HepG2 (cell line): ENCODE data around the gene NFATC2. TPM values are rescaled to one million over a fixed set of nuclear protein-coding genes. Genes with fewer than 3 reads are reported as not detected.

Experiments
- ATAC-seq: fragments of 200-7000 bp; cut with Tn5 transposase; 3 replicates; pipeline ENCODE4 v1.9.1; 2020; ENCODE audit warnings: mild to moderate bottlenecking, moderate library complexity
- BruUV-seq: library from RNA; stranded (reverse); fragments of 400-500 nt; replicated peaks from 2 replicates; lab custom pipeline; 2021; lab: Mats Ljungman, UMichigan
- CTCF ChIA-PET: fragments of 300-600 bp; formaldehyde crosslinking; extraction: SDS; loops from one replicate; lab custom pipeline; 2021; ENCODE audit warnings: low total read pairs, inconsistent platforms, low intra/inter-chr PET ratio; lab: Yijun Ruan, JAX
- POLR2A ChIA-PET: fragments of 350-600 bp; sonication (Branson Sonifier 250); formaldehyde crosslinking; loops from one replicate; lab custom pipeline; 2020; ENCODE audit warnings: antibody characterized with exemption, inconsistent platforms; lab: Yijun Ruan, JAX
- DNase-seq: peaks from one replicate; pipeline ENCODE4 v3.0.0-alpha.2; 2015; ENCODE audit warnings: low spot score
- FAIRE-seq: peaks from 3 replicates; lab custom pipeline; 2011; peaks lifted over from hg19 to GRCh38; lab: Jason Lieb, UNC
- H2AFZ ChIP-seq: one replicate; pipeline ENCODE4 v1.6.1; 2011; ENCODE audit warnings: low read length, inconsistent platforms
- H3K27ac ChIP-seq: fragments of 300-600 bp; 3 replicates; pipeline ENCODE4 v1.8.0; 2011; ENCODE audit warnings: mixed run types, mild to moderate bottlenecking, mixed read lengths, low read length, inconsistent platforms; ENCODE audit not compliant: insufficient read depth; ENCODE audit errors: extremely low read length
- H3K27me3 ChIP-seq, 2 experiments: fragments of 200-600 bp in 1 of 2; 2 replicates in 1 of 2; 3 replicates in 1 of 2; pipeline versions ENCODE4 v1.6.0 to v1.8.0; 2011; ENCODE audit warnings: low read length in 2 of 2, mild to moderate bottlenecking in 2 of 2, moderate library complexity in 2 of 2, inconsistent platforms in 1 of 2; ENCODE audit not compliant: insufficient read depth in 2 of 2, control insufficient read depth in 1 of 2
- H3K36me3 ChIP-seq, 2 experiments: fragments of 200-600 bp in 1 of 2; replicated peaks in 1 of 2; 2 replicates in 1 of 2; 3 replicates in 1 of 2; pipeline versions ENCODE4 v1.5.1 to v1.8.0; 2011; ENCODE audit warnings: low read length in 2 of 2, inconsistent platforms in 1 of 2; ENCODE audit not compliant: insufficient read depth in 2 of 2, control insufficient read depth in 1 of 2
- H3K4me1 ChIP-seq: 2 replicates; pipeline ENCODE4 v1.5.1; 2012; ENCODE audit warnings: low read length, inconsistent platforms; ENCODE audit not compliant: insufficient read depth
- H3K4me2 ChIP-seq: 2 replicates; pipeline ENCODE4 v1.6.0; 2011; ENCODE audit warnings: low read depth, low read length, inconsistent platforms
- H3K4me3 ChIP-seq, 3 experiments: fragments of 200-600 bp in 1 of 3; sonication (generic), shearing (Covaris generic) in 1 of 3; replicated peaks in 1 of 3; 2 replicates each; pipeline ENCODE4 v1.5.1; 2011 to 2016; ENCODE audit warnings: low read length in 3 of 3, inconsistent platforms in 2 of 3, low read depth in 2 of 3, mild to moderate bottlenecking in 2 of 3, control low read depth in 1 of 3, mixed read lengths in 1 of 3; ENCODE audit not compliant: insufficient read depth in 1 of 3
- H3K79me2 ChIP-seq: one replicate; pipeline ENCODE4 v1.6.1; 2011; ENCODE audit warnings: low read length, inconsistent platforms; ENCODE audit not compliant: insufficient read depth
- H3K9ac ChIP-seq: 2 replicates; pipeline ENCODE4 v1.6.0; 2011; ENCODE audit warnings: mild to moderate bottlenecking, low read depth, low read length, inconsistent platforms; ENCODE audit not compliant: insufficient read depth
- H3K9me3 ChIP-seq: 2 replicates; pipeline ENCODE4 v1.5.1; 2012; ENCODE audit warnings: mild to moderate bottlenecking, low read length
- H4K20me1 ChIP-seq: 2 replicates; pipeline ENCODE4 v1.6.0; 2011; ENCODE audit warnings: inconsistent platforms, mild to moderate bottlenecking, low read length, moderate library complexity; ENCODE audit not compliant: insufficient read depth
- CHD4 ChIP-seq: fragments of 200-600 bp; sonication (generic); IDR thresholded peaks from 2 replicates; pipeline ENCODE4 v1.7.0; 2017; ENCODE audit warnings: mild to moderate bottlenecking, low read length, borderline replicate concordance
- EZH2 ChIP-seq: conservative IDR thresholded peaks from 2 replicates; pipeline ENCODE4 v1.6.1; 2012; ENCODE audit warnings: mild to moderate bottlenecking, low read depth, low read length, moderate library complexity
- MED8 ChIP-seq: sonication (generic); formaldehyde crosslinking; IDR thresholded peaks from 2 replicates; pipeline ENCODE4 v1.8.1; 2023; ENCODE audit warnings: mild to moderate bottlenecking, missing genetic modification reagents; ENCODE audit not compliant: insufficient replicate concordance
- MIER2 ChIP-seq: IDR thresholded peaks from 2 replicates; pipeline ENCODE4 v1.6.1; 2016; ENCODE audit warnings: missing biosample characterization, missing genetic modification reagents
- MXD4 ChIP-seq: IDR thresholded peaks from 2 replicates; pipeline ENCODE4 v1.6.1; 2016; ENCODE audit warnings: mild to moderate bottlenecking, missing biosample characterization, missing genetic modification reagents
- RXRA ChIP-seq: sonication (generic); formaldehyde crosslinking; IDR thresholded peaks from 2 replicates; pipeline ENCODE4 v1.5.1; 2020; ENCODE audit warnings: missing genetic modification reagents
- SMARCE1 ChIP-seq: fragments of 450-650 bp; IDR thresholded peaks from 2 replicates; pipeline ENCODE4 v1.6.1; 2017; ENCODE audit warnings: borderline replicate concordance
- TEF ChIP-seq: sonication (generic); formaldehyde crosslinking; IDR thresholded peaks from 2 replicates; pipeline ENCODE4 v1.5.0; 2020; ENCODE audit warnings: missing genetic modification reagents
- TOE1 ChIP-seq: sonication (generic); formaldehyde crosslinking; IDR thresholded peaks from 2 replicates; pipeline ENCODE4 v1.4.0; 2020; ENCODE audit warnings: mild to moderate bottlenecking, missing genetic modification reagents
- ZBTB26 ChIP-seq: IDR thresholded peaks from 2 replicates; pipeline ENCODE4 v1.6.1; 2016; ENCODE audit warnings: missing compliant biosample characterization, missing genetic modification reagents, borderline replicate concordance
- ZIK1 ChIP-seq: sonication (generic); formaldehyde crosslinking; IDR thresholded peaks from 2 replicates; pipeline ENCODE4 v1.5.0; 2020; ENCODE audit warnings: mild to moderate bottlenecking, low read depth, missing genetic modification reagents, borderline replicate concordance
- ZNF207 ChIP-seq: fragments of 450-650 bp; IDR thresholded peaks from 2 replicates; pipeline ENCODE4 v1.6.1; 2016; ENCODE audit warnings: antibody characterized with exemption, borderline replicate concordance
- ZNF329 ChIP-seq: sonication (generic); formaldehyde crosslinking; IDR thresholded peaks from 2 replicates; pipeline ENCODE4 v1.9.0; 2021; ENCODE audit warnings: low read depth, mild to moderate bottlenecking, missing genetic modification reagents
- ZNF333 ChIP-seq: sonication (generic); formaldehyde crosslinking; IDR thresholded peaks from 2 replicates; pipeline ENCODE4 v1.4.0; 2020; ENCODE audit warnings: mild to moderate bottlenecking, missing genetic modification reagents, borderline replicate concordance
- ZNF33A ChIP-seq: sonication (generic); formaldehyde crosslinking; IDR thresholded peaks from 2 replicates; pipeline ENCODE4 v1.5.1; 2020; ENCODE audit warnings: missing genetic modification reagents, mild to moderate bottlenecking, moderate library complexity, borderline replicate concordance
- ZNF512 ChIP-seq: sonication (generic); formaldehyde crosslinking; IDR thresholded peaks from 2 replicates; pipeline ENCODE4 v1.4.0; 2020; ENCODE audit warnings: mild to moderate bottlenecking, missing genetic modification reagents
- ZNF772 ChIP-seq: sonication (generic); formaldehyde crosslinking; IDR thresholded peaks from 2 replicates; pipeline ENCODE4 v1.5.0; 2020; ENCODE audit warnings: mild to moderate bottlenecking, missing genetic modification reagents
- WGBS: methylation state at CpG from one replicate; pipeline ENCODE4 v1.1.6; 2017; ENCODE audit warnings: low lambda C conversion rate; 5-methylcytosine and 5-hydroxymethylcytosine counted together
- in situ Hi-C: cut with HindIII; loops from 2 replicates; pipeline ENCODE4 v1.10.0; 2017; ENCODE audit warnings: low pct_unique_long_range_greater_than_20kb; ENCODE audit not compliant: extremely low pct_ligation_motif_present
- intact Hi-C: fragments of 100-400 bp; cut with micrococcal nuclease; formaldehyde crosslinking; loops from one replicate; pipeline ENCODE4 v1.10.0; 2022; ENCODE audit not compliant: unreplicated experiment
- polyA plus RNA-seq, 8 experiments: library from polyadenylated mRNA; depleted of rRNA in 3 of 8; stranded (reverse) in 7 of 8; unstranded in 1 of 8; fragments of >200 nt; fragmentation: Illumina TruSeq in 4 of 8; extraction: Trizol in 4 of 8; gene quantifications; 2 replicates each; pipeline versions ENCODE4 v1.2.1 to v1.2.3, GENCODE V29; 2011 to 2016; ENCODE audit warnings: low read depth in 4 of 8, missing spikeins in 1 of 8, mixed read lengths in 1 of 8; ENCODE audit not compliant: insufficient read depth in 1 of 8
- total RNA-seq, 5 experiments: library from RNA; depleted of rRNA; stranded (reverse); fragments of >200 nt; fragmentation: Illumina TruSeq; extraction: Trizol; gene quantifications; 2 replicates each; pipeline ENCODE4 v1.2.3, GENCODE V29; 2016; ENCODE audit warnings: low read depth in 1 of 5

NFATC2 gene
- total and polyA plus RNA-seq, 2 of the 13 experiments (the other 11 are each of a cell fraction or from before 2014, with no cell fraction given): 1.9 to 3.3 TPM

- H3K9ac ChIP-seq: no peak overlapping the region
- FAIRE-seq: no peak
- H3K27me3 ChIP-seq: no peaks in the 10 kb centered on the region
- POLR2A ChIA-PET: no interaction called here
- no peaks in the 10 kb centered on the region for H3K79me2 ChIP-seq
- no TSS peak for BruUV-seq
- DNase-seq: no peak
- intact Hi-C loops: no loop called here
- CTCF ChIA-PET: no interaction called here
- H3K27ac ChIP-seq: no peak overlapping the region
- H3K4me2 ChIP-seq: no peak overlapping the region
- no peaks in the 10 kb centered on the region for H4K20me1 ChIP-seq
- H3K4me3 ChIP-seq: no peak overlapping the region
- H3K36me3 ChIP-seq: peaks cover 5 to 32% of the 10 kb centered on the region in 2 experiments; a peak in 4 of 5 replicates
- 100% methylated on average over 6 of the region's 6 CpGs for WGBS
- ATAC-seq: no peak
- in situ Hi-C loops: no loop called here
- H2AFZ ChIP-seq: no peak overlapping the region
- no peaks in the 10 kb centered on the region for H3K9me3 ChIP-seq
- H3K4me1 ChIP-seq: no peaks in the 10 kb centered on the region
- TF ChIP-seq CHD4: no peak
- no peak for TF ChIP-seq ZNF329 (CRISPR knock-in tag)
- TF ChIP-seq MXD4 (CRISPR knock-in tag): no peak
- no peak for TF ChIP-seq RXRA (CRISPR knock-in tag)
- no peak for TF ChIP-seq TEF (CRISPR knock-in tag)
- TF ChIP-seq ZNF333: no peak
- TF ChIP-seq ZNF512 (CRISPR knock-in tag): no peak
- no peak for TF ChIP-seq TOE1
- no peak for TF ChIP-seq MIER2 (CRISPR knock-in tag)
- no peak for TF ChIP-seq EZH2
- no peak for TF ChIP-seq SMARCE1
- no peak for TF ChIP-seq ZNF33A (CRISPR knock-in tag)
- no peak for TF ChIP-seq ZNF207
- TF ChIP-seq ZIK1: no peak
- TF ChIP-seq ZBTB26 (CRISPR knock-in tag): no peak
- no peak for TF ChIP-seq MED8 (CRISPR knock-in tag)
- no peak for TF ChIP-seq ZNF772 (CRISPR knock-in tag)
Observed at GRCh38 chr20:51469046-51469445, 73.5 kb downstream of the NFATC2 start.
